HG02759 (cell line): ENCODE results near the gene SUGP2.
"Not testable (repeated sequence)": the region's sequence is repeated elsewhere in the genome, so short reads cannot be mapped to it uniquely, and the experiment has no call there.

Experiments used
- ATAC-seq: cut with Tn5 transposase; IDR thresholded peaks from one replicate; pipeline ENCODE4 v1.9.1; 2021; ENCODE audit warnings: mild to moderate bottlenecking, moderate library complexity; ENCODE audit not compliant: unreplicated experiment

The SUGP2 gene

GRCh38 chr19:18960370-18960769, 72.9 kb downstream of the SUGP2 start:
- ATAC-seq, result no peak

- no peak for ATAC-seq
Observed at GRCh38 chr19:18955042-18955441, 78.3 kb downstream of the SUGP2 start.

DNA sequence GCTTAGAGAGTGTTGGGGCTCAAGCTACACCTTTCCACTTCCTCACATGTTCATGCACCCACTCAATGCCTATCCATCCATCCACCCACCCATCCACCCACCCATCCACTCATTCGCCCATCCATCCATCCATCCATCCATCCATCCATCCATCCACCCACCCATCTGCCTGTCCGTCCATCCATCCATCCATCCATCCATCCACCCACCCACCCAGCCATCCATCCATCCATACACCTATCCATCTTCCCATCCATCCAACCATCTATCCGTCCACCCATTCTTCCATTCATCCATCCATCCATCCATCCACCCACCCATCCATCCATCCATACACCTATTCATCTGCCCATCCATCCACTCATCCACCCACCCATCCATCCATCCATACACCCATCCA, 79.2 kb downstream of the SUGP2 start:
- ATAC-seq, result no peak

- ATAC-seq, result not testable (repeated sequence)
Observed at GRCh38 chr19:18952364-18953003, 80.8 kb downstream of the SUGP2 start.

DNA sequence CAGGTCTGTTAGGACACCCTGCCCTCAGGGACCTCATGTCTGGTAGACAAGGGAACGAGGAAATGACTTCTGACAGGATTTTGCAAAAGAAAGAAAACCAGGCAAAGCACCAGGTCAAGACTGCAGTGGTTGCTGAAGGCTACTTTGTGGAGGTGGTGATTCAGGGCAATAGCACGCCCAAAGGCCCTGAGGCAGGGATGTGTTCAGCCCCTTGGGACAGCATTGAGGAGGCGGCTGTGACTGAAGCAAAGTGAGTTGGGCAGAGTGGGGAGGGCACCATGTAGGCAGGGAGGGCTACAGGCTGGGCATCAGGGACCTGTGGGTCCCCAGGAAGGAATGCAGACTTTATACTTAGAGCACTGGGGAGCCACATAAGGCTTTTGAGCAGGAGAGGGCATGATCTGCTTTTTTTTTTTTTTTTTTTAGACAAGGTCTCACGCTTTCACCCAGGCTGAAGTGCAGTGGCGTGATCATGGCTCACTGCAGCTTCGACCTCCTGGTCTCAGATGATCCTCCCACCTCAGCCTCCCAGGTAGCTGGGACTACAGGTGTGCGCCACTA, 81.5 kb downstream of the SUGP2 start:
- ATAC-seq, result no peak

GRCh38 chr19:18949858-18950257, 83.5 kb downstream of the SUGP2 start:
- ATAC-seq, result no peak

- ATAC-seq, result no peak
Observed at GRCh38 chr19:18948976-18949356, 84.4 kb downstream of the SUGP2 start.

GRCh38 chr19:18948075-18948975, 85.0 kb downstream of the SUGP2 start:
- no peak for ATAC-seq

DNA sequence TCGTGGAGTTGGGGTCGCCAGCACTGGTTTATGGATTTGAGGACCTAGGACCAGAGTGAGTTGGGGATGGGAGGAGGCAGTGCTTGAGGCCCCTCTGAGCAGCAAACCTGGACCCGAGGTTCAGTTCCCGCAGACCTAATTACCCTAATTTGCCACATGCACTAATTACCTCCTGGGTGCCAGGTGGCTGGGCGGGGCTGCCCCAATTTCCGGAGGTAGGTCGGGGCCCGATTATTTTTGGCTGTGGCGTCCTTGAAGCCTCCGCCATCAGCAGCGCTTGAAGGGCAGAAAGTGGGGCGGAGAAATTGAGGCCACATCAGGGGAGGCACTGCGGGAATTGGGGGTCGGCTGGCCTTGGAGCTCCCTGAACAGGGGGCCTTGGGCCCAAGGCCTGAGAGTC, 86.4 kb downstream of the SUGP2 start:
- no peak for ATAC-seq

- no peak for ATAC-seq
Observed at GRCh38 chr19:18946335-18946734, 87.0 kb downstream of the SUGP2 start.

GRCh38 chr19:18945297-18945696, 88.0 kb downstream of the SUGP2 start:
- no peak for ATAC-seq

DNA sequence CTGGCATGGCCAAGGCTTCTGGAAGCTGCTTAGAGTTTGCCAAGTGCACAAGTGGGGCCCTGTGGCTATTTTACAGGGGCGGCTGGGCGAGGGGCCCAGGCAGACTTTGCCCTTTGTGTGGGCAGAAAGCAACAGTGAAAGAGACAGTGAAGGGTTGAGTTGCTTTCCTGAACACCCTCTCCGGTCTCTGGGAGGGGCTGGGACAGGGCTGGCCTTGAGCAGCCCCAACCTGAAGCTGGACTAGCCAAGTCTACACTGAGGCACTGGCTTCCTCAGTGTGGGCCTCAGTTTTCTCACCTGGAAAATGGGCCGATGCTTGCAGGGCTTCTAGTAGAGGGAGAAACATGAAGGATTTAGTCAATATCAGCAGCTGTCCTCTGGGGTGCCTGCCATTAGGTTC, 89.9 kb downstream of the SUGP2 start:
- ATAC-seq, result no peak

DNA sequence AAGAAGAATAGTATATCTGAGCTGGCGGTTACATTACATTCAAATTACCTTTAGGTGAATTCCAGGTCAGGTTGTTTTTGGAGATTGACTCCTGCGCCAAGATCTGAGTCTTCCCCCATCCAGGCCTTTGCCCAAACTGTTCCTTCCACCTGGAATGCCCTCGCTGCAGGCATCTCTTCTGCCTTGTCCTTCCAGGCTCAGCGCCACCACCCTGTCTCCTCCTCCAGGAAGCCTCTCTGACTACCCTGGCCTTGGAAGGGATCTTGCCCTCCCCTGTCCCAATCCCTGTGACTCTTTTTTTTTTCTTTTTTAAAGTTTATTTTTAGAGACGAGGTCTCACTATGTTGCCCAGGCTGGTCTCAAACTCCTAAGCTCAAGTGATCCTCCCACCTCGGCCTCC, 90.6 kb downstream of the SUGP2 start:
- ATAC-seq, result no peak

GRCh38 chr19:18941628-18942354, 91.5 kb downstream of the SUGP2 start:
- no peak for ATAC-seq
